Measurements from ENCODE around the gene DKK1. TPM values are rescaled to one million over a fixed set of nuclear protein-coding genes. Genes with fewer than 3 reads are reported as not detected.

DKK1 gene
- total RNA-seq (1 to 10 TPM; 3.5 to 7.8 TPM), polyA plus RNA-seq (ENCODE audit: insufficient read length in 2 of 2) (1 to 10 TPM; 7.3 to 8.6 TPM)
- long read RNA-seq, donor 1, partial matches to known transcripts = 0 of 1 reads
- long read RNA-seq, donor 1, other reads (novel, unspliced or antisense) = 0 of 1 reads
- long read RNA-seq, donor 2 = 0 reads
- long read RNA-seq, donor 3, partial matches to known transcripts = 0 of 2 reads
- long read RNA-seq, donor 3, other reads (novel, unspliced or antisense) = 0 of 2 reads
- long read RNA-seq, donor 4, partial matches to known transcripts = 0 of 3 reads
- long read RNA-seq, donor 4, other reads (novel, unspliced or antisense) = 0 of 3 reads

DNA sequence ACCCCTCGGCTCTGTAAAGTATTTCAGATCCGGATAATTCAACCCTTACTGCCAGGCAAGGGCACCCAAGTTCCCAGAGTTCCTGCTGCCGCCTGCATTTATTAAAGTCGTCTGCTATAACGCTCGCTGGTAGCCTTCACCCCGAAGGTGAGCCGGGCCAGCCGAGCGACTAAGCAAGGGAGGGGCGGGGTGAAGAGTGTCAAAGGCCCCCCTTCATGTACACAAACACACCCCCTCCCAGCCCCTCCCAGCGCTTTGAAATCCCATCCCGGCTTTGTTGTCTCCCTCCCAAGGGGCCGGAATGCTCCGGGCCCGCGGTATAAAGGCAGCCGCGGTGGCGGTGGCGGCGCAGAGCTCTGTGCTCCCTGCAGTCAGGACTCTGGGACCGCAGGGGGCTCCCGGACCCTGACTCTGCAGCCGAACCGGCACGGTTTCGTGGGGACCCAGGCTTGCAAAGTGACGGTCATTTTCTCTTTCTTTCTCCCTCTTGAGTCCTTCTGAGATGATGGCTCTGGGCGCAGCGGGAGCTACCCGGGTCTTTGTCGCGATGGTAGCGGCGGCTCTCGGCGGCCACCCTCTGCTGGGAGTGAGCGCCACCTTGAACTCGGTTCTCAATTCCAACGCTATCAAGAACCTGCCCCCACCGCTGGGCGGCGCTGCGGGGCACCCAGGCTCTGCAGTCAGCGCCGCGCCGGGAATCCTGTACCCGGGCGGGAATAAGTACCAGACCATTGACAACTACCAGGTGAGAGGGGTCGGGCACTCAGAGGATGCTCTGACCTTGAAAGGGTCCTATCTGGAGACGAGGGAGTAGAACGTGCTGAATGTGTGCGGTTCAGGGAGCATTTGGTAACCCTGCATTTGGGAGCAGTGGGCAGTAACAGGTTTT lies at the start of gene DKK1:
DKK1 (plus strand) TSS at position 349 of the 889 bp plus-strand sequence; CDS start at position 503, 154 bp downstream.
- 0% methylated on average over 48 of the region's 55 CpGs for WGBS (ENCODE audit: insufficient coverage)
- Histone ChIP-seq H3K27me3 (ENCODE audit: control insufficient read depth, insufficient read depth, low read length) (peaks cover 21% of the 10 kb centered on the region), H3K4me1 (ENCODE audit: control insufficient read depth, insufficient read depth, low read length) (peaks cover 22% of the 10 kb centered on the region), H3K4me3 (ENCODE audit: low read depth, low read length) (peak within 1 kb of the TSS; percentile 63), H3K36me3 (ENCODE audit: control insufficient read depth, insufficient read depth, low read length) (no peaks in the 10 kb centered on the region), H3K27ac (ENCODE audit: low read depth, low read length) (no peak within 1 kb of the TSS), H3K9me3 (ENCODE audit: control insufficient read depth, insufficient read depth, low read length) (no peaks in the 10 kb centered on the region)
- peak in 4 of 6 donors; percentile 13 to 80 (median 52) for DNase-seq (ENCODE audit: low read depth in 4 of 6, low spot score in 6 of 6)

GRCh38 chr10:52265131-52265926 lies 48.8 kb upstream of the DKK1 start:
- Histone ChIP-seq H3K4me1 (ENCODE audit: control insufficient read depth, insufficient read depth, low read length) (no peaks in the 10 kb centered on the region), H3K27ac (ENCODE audit: low read depth, low read length) (no peak overlapping the region), H3K4me3 (ENCODE audit: low read depth, low read length) (no peak overlapping the region), H3K27me3 (ENCODE audit: control insufficient read depth, insufficient read depth, low read length) (no peaks in the 10 kb centered on the region), H3K36me3 (ENCODE audit: control insufficient read depth, insufficient read depth, low read length) (no peaks in the 10 kb centered on the region), H3K9me3 (ENCODE audit: control insufficient read depth, insufficient read depth, low read length) (no peaks in the 10 kb centered on the region)
- WGBS (ENCODE audit: insufficient coverage) = no CpG with 5 or more reads among the region's 3 CpGs
- DNase-seq (ENCODE audit: low read depth in 4 of 6, low spot score in 6 of 6) = no peak

DNA sequence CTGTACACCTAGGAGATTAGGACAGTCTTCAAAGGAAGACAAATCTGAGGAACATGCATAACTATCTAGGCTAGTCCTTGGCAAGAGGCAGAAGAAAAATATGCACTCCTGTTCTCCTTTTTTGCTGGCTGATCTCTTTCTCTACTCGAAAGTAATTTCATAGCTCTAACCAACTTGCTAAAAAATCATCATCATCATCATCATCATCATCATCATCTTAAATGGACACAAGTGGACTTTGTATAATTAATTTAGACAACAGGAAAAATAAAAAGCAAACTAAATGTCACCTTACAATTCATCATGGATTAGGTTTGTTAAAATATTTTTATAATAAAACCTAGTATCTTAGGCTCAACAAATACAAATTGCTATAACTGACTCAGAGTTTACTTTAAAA lies 47.2 kb upstream of the DKK1 start:
- Histone ChIP-seq H3K4me3 (ENCODE audit: low read depth, low read length) (no peak overlapping the region), H3K9me3 (ENCODE audit: control insufficient read depth, insufficient read depth, low read length) (no peaks in the 10 kb centered on the region), H3K36me3 (ENCODE audit: control insufficient read depth, insufficient read depth, low read length) (no peaks in the 10 kb centered on the region), H3K27ac (ENCODE audit: low read depth, low read length) (no peak overlapping the region), H3K4me1 (ENCODE audit: control insufficient read depth, insufficient read depth, low read length) (no peaks in the 10 kb centered on the region), H3K27me3 (ENCODE audit: control insufficient read depth, insufficient read depth, low read length) (no peaks in the 10 kb centered on the region)
- WGBS (ENCODE audit: insufficient coverage) = no CpG with 5 or more reads among the region's 1 CpG
- DNase-seq (ENCODE audit: low read depth in 4 of 6, low spot score in 6 of 6) = no peak

GRCh38 chr10:52268790-52269189 lies 45.3 kb upstream of the DKK1 start:
- Histone ChIP-seq H3K9me3 (ENCODE audit: control insufficient read depth, insufficient read depth, low read length) (no peaks in the 10 kb centered on the region), H3K27me3 (ENCODE audit: control insufficient read depth, insufficient read depth, low read length) (no peaks in the 10 kb centered on the region), H3K4me3 (ENCODE audit: low read depth, low read length) (no peak overlapping the region), H3K27ac (ENCODE audit: low read depth, low read length) (no peak overlapping the region), H3K4me1 (ENCODE audit: control insufficient read depth, insufficient read depth, low read length) (no peaks in the 10 kb centered on the region), H3K36me3 (ENCODE audit: control insufficient read depth, insufficient read depth, low read length) (no peaks in the 10 kb centered on the region)
- no peak for DNase-seq (ENCODE audit: low read depth in 4 of 6, low spot score in 6 of 6)
- WGBS (ENCODE audit: insufficient coverage) = 75% methylated on average over 2 of the region's 2 CpGs

- no peaks in the 10 kb centered on the region for H3K27me3 ChIP-seq (ENCODE audit: control insufficient read depth, insufficient read depth, low read length)
- WGBS (ENCODE audit: insufficient coverage) = 62% methylated on average over 2 of the region's 4 CpGs
- no peaks in the 10 kb centered on the region for H3K9me3 ChIP-seq (ENCODE audit: control insufficient read depth, insufficient read depth, low read length)
- H3K27ac ChIP-seq (ENCODE audit: low read depth, low read length) = no peak overlapping the region
- H3K4me3 ChIP-seq (ENCODE audit: low read depth, low read length) = no peak overlapping the region
- H3K4me1 ChIP-seq (ENCODE audit: control insufficient read depth, insufficient read depth, low read length) = no peaks in the 10 kb centered on the region
- peak in 2 of 6 donors; percentile 7 to 52 for DNase-seq (ENCODE audit: low read depth in 4 of 6, low spot score in 6 of 6)
- no peaks in the 10 kb centered on the region for H3K36me3 ChIP-seq (ENCODE audit: control insufficient read depth, insufficient read depth, low read length)
Measured at GRCh38 chr10:52269233-52269632, 44.8 kb upstream of the DKK1 start.

GRCh38 chr10:52276163-52276562 lies 37.9 kb upstream of the DKK1 start:
- no peak for DNase-seq (ENCODE audit: low read depth in 4 of 6, low spot score in 6 of 6)
- no peaks in the 10 kb centered on the region for H3K4me1 ChIP-seq (ENCODE audit: control insufficient read depth, insufficient read depth, low read length)
- no peaks in the 10 kb centered on the region for H3K9me3 ChIP-seq (ENCODE audit: control insufficient read depth, insufficient read depth, low read length)
- no peaks in the 10 kb centered on the region for H3K27me3 ChIP-seq (ENCODE audit: control insufficient read depth, insufficient read depth, low read length)
- H3K27ac ChIP-seq (ENCODE audit: low read depth, low read length) = no peak overlapping the region
- no CpG with 5 or more reads among the region's 2 CpGs for WGBS (ENCODE audit: insufficient coverage)
- no peak overlapping the region for H3K4me3 ChIP-seq (ENCODE audit: low read depth, low read length)
- H3K36me3 ChIP-seq (ENCODE audit: control insufficient read depth, insufficient read depth, low read length) = no peaks in the 10 kb centered on the region

DNA sequence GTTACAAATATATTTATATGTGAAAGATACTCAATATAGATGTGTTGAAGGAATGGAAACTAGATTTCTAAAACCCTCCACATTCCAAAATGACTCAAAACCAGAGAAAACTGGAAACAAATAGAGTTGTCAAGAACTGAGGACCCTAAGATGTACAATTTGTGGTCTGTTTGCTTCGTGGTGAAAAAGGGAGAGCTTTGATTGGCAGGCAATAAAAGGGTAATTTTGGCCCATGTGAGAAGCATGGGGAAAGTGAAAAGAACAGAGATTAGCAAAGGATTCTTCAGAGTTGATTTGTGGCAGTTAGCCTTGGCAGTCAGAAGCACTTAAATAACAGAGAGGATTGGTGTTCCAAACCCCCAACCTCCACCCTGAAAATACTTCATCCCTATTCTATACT lies 37.1 kb upstream of the DKK1 start:
- 10% methylated on average over 1 of the region's 1 CpG for WGBS (ENCODE audit: insufficient coverage)

GRCh38 chr10:52279546-52279945 lies 34.5 kb upstream of the DKK1 start:
- whole genome bisulfite sequencing (ENCODE audit: insufficient coverage) = no CpG with 5 or more reads among the region's 3 CpGs
- H3K9me3 ChIP-seq (ENCODE audit: control insufficient read depth, insufficient read depth, low read length) = no peaks in the 10 kb centered on the region
- H3K4me3 ChIP-seq (ENCODE audit: low read depth, low read length) = no peak overlapping the region
- no peaks in the 10 kb centered on the region for H3K36me3 ChIP-seq (ENCODE audit: control insufficient read depth, insufficient read depth, low read length)
- H3K27me3 ChIP-seq (ENCODE audit: control insufficient read depth, insufficient read depth, low read length) = no peaks in the 10 kb centered on the region
- H3K27ac ChIP-seq (ENCODE audit: low read depth, low read length) = no peak overlapping the region
- DNase-seq (ENCODE audit: low read depth in 4 of 6, low spot score in 6 of 6) = no peak
- H3K4me1 ChIP-seq (ENCODE audit: control insufficient read depth, insufficient read depth, low read length) = no peaks in the 10 kb centered on the region

More for the DNA sequence above, 37.1 kb upstream of the DKK1 start:
- Histone ChIP-seq H3K36me3 (ENCODE audit: control insufficient read depth, insufficient read depth, low read length) (no peaks in the 10 kb centered on the region), H3K27me3 (ENCODE audit: control insufficient read depth, insufficient read depth, low read length) (no peaks in the 10 kb centered on the region), H3K4me3 (ENCODE audit: low read depth, low read length) (no peak overlapping the region), H3K4me1 (ENCODE audit: control insufficient read depth, insufficient read depth, low read length) (no peaks in the 10 kb centered on the region), H3K27ac (ENCODE audit: low read depth, low read length) (no peak overlapping the region), H3K9me3 (ENCODE audit: control insufficient read depth, insufficient read depth, low read length) (no peaks in the 10 kb centered on the region)
- no peak for DNase-seq (ENCODE audit: low read depth in 4 of 6, low spot score in 6 of 6)

- no CpG with 5 or more reads among the region's 1 CpG for whole genome bisulfite sequencing (ENCODE audit: insufficient coverage)
- no peaks in the 10 kb centered on the region for H3K9me3 ChIP-seq (ENCODE audit: control insufficient read depth, insufficient read depth, low read length)
- no peak overlapping the region for H3K27ac ChIP-seq (ENCODE audit: low read depth, low read length)
- no peaks in the 10 kb centered on the region for H3K36me3 ChIP-seq (ENCODE audit: control insufficient read depth, insufficient read depth, low read length)
- H3K4me3 ChIP-seq (ENCODE audit: low read depth, low read length) = no peak overlapping the region
- DNase-seq (ENCODE audit: low read depth in 4 of 6, low spot score in 6 of 6) = no peak
- H3K4me1 ChIP-seq (ENCODE audit: control insufficient read depth, insufficient read depth, low read length) = no peaks in the 10 kb centered on the region
- no peaks in the 10 kb centered on the region for H3K27me3 ChIP-seq (ENCODE audit: control insufficient read depth, insufficient read depth, low read length)
Measured at GRCh38 chr10:52280051-52280450, 34.0 kb upstream of the DKK1 start.

Measured in spinal cord (tissue), 10 donors.